Astrocyte of the cerebellum (primary cell): ENCODE results near the gene IL18.
A peak's percentile ranks its signal among the peaks of the same experiment; 100 is the strongest.
"Not testable (repeated sequence)": the region's sequence is repeated elsewhere in the genome, so short reads cannot be mapped to it uniquely, and the experiment has no call there.

Source experiments
- DNase-seq: peaks from one replicate; pipeline ENCODE4 v3.0.0-alpha.2; 2011; ENCODE audit warnings: low read depth
- H3K4me3 ChIP-seq: 2 replicates; pipeline ENCODE4 v1.5.1; 2011; ENCODE audit warnings: mild to moderate bottlenecking, low read depth, low read length, moderate library complexity
- CTCF ChIP-seq: IDR thresholded peaks from 2 replicates; pipeline ENCODE4 v1.5.1; 2012; ENCODE audit warnings: low read length, low read depth, moderate library complexity, mild to moderate bottlenecking; ENCODE audit errors: missing control alignments
- in situ Hi-C: cut with HindIII; loops from 2 replicates; pipeline ENCODE4 v1.10.0; 2017; ENCODE audit warnings: low sequenced_read_pairs

The IL18 gene

GRCh38 chr11:112113539-112114457 lies 50.1 kb downstream of the IL18 start:
- no peak overlapping the region for H3K4me3 ChIP-seq
- peak; percentile 23 for DNase-seq
- TF ChIP-seq CTCF = peak; percentile 70
- in situ Hi-C loops = no loop called here

- no peak for DNase-seq
- in situ Hi-C loops = no loop called here
- H3K4me3 ChIP-seq = no peak overlapping the region
- TF ChIP-seq CTCF = no peak
Measured at GRCh38 chr11:112106070-112106469, 57.8 kb downstream of the IL18 start.

GRCh38 chr11:112103446-112103845 lies 60.4 kb downstream of the IL18 start:
- no peak overlapping the region for H3K4me3 ChIP-seq
- TF ChIP-seq CTCF = no peak
- in situ Hi-C loops = no loop called here
- no peak for DNase-seq

- no peak for TF ChIP-seq CTCF
- H3K4me3 ChIP-seq = no peak overlapping the region
- in situ Hi-C loops = no loop called here
- no peak for DNase-seq
Measured at GRCh38 chr11:112100462-112100861, 63.4 kb downstream of the IL18 start.

- DNase-seq = no peak
- no peak for TF ChIP-seq CTCF
- no peak overlapping the region for H3K4me3 ChIP-seq
- in situ Hi-C loops = no loop called here
Measured at GRCh38 chr11:112097734-112098528, 66.0 kb downstream of the IL18 start.

- DNase-seq = no peak
- in situ Hi-C loops = no loop called here
- H3K4me3 ChIP-seq = no peak overlapping the region
- no peak for TF ChIP-seq CTCF
Measured at GRCh38 chr11:112096194-112096593, 67.7 kb downstream of the IL18 start.

GRCh38 chr11:112095302-112095701 lies 68.6 kb downstream of the IL18 start:
- DNase-seq, in situ Hi-C loops: not testable (repeated sequence)

More at GRCh38 chr11:112095302-112095701, 68.6 kb downstream of the IL18 start:
- not testable (repeated sequence) for H3K4me3 ChIP-seq
